Natural killer cell (primary cell): Measurements from ENCODE around the gene ELOVL2. TPM values are rescaled to one million over a fixed set of nuclear protein-coding genes. Genes with fewer than 3 reads are reported as not detected.

Experiments
- ATAC-seq, 3 donors: fragments of 150-1000 bp in 2 of 3; fragments of 200-7000 bp in 1 of 3; cut with Tn5 transposase; 1 replicate in 1 of 3; 2 replicates in 2 of 3; pipeline ENCODE4 v1.10.0; 2021; ENCODE audit warnings: mild to moderate bottlenecking in 2 of 3, moderate library complexity in 2 of 3
- DNase-seq, 2 donors: peaks; one replicate each; pipeline versions ENCODE4 v3.0.0 to v3.0.0-alpha.2; 2013 to 2021; ENCODE audit warnings: mixed read lengths in 1 of 2
- H3K27ac ChIP-seq: one replicate; pipeline ENCODE4 v1.5.1; 2013; ENCODE audit warnings: mild to moderate bottlenecking, low read length
- H3K27me3 ChIP-seq: one replicate; pipeline ENCODE4 v1.6.1; 2013; ENCODE audit warnings: low read length; ENCODE audit not compliant: control insufficient read depth, insufficient read depth
- H3K36me3 ChIP-seq: one replicate; pipeline ENCODE4 v1.6.1; 2013; ENCODE audit warnings: low read length; ENCODE audit not compliant: control insufficient read depth, insufficient read depth
- H3K4me1 ChIP-seq: one replicate; pipeline ENCODE4 v1.6.1; 2013; ENCODE audit warnings: low read length; ENCODE audit not compliant: control insufficient read depth, insufficient read depth
- H3K4me3 ChIP-seq: one replicate; pipeline ENCODE4 v1.5.1; 2013; ENCODE audit warnings: low read length
- H3K9me3 ChIP-seq: one replicate; pipeline ENCODE4 v1.6.1; 2013; ENCODE audit warnings: low read length; ENCODE audit not compliant: control insufficient read depth, insufficient read depth
- H3K27ac Mint-ChIP-seq, 2 donors: one replicate each; pipeline ENCODE4 v1.8.0; 2022; ENCODE audit warnings: mild to moderate bottlenecking in 2 of 2, mixed read lengths in 2 of 2, moderate library complexity in 1 of 2
- H3K27me3 Mint-ChIP-seq, 2 donors: one replicate each; pipeline ENCODE4 v1.8.0; 2022; ENCODE audit warnings: low read depth in 2 of 2, mixed read lengths in 2 of 2
- H3K36me3 Mint-ChIP-seq: one replicate; pipeline ENCODE4 v1.8.0; 2022; ENCODE audit warnings: mixed read lengths
- H3K4me1 Mint-ChIP-seq, 2 donors: one replicate each; pipeline ENCODE4 v1.8.0; 2022; ENCODE audit warnings: mixed read lengths in 2 of 2
- H3K4me3 Mint-ChIP-seq: one replicate; pipeline ENCODE4 v1.8.0; 2022; ENCODE audit warnings: mild to moderate bottlenecking, moderate library complexity, mixed read lengths
- H3K9me3 Mint-ChIP-seq, 2 donors: one replicate each; pipeline ENCODE4 v1.8.0; 2022; ENCODE audit warnings: mixed read lengths in 2 of 2
- CTCF ChIP-seq: fragments of 200-600 bp; IDR thresholded peaks from one replicate; pipeline ENCODE4 v1.8.0; 2022; ENCODE audit warnings: antibody characterized with exemption
- WGBS: methylation state at CpG from one replicate; pipeline ENCODE4 v1.1.7; 2013; ENCODE audit warnings: missing lambda C conversion rate; ENCODE audit not compliant: insufficient coverage; 5-methylcytosine and 5-hydroxymethylcytosine counted together
- intact Hi-C: fragments of 100-400 bp; cut with micrococcal nuclease; formaldehyde crosslinking; loops from one replicate; pipeline ENCODE4 v1.14.2; 2022
- total RNA-seq, 4 donors: library from RNA; stranded (reverse); fragments of 120-200 nt in 1 of 4; gene quantifications; one replicate each; pipeline versions ENCODE4 v1.2.3 to v1.2.4, GENCODE V29; 2013 to 2022

Gene ELOVL2
- total RNA-seq, 3 donors from 2014 or later (not counting 1 experiment from before 2014, with no cell fraction given), result not detected

- Histone ChIP-seq H3K36me3 (no peaks in the 10 kb centered on the region), H3K27ac (no peak overlapping the region), H3K4me3 (no peak overlapping the region), H3K4me1 (no peaks in the 10 kb centered on the region), H3K27me3 (no peaks in the 10 kb centered on the region), H3K9me3 (no peaks in the 10 kb centered on the region)
- DNase-seq (no peak), ATAC-seq (no peak)
- Mint-ChIP-seq H3K4me1 (no peaks in the 10 kb centered on the region), H3K4me3 (no peak overlapping the region), H3K27ac (no peak overlapping the region), H3K27me3 (peaks cover 20 to 32% of the 10 kb centered on the region in 2 donors), H3K36me3 (no peaks in the 10 kb centered on the region), H3K9me3 (no peaks in the 10 kb centered on the region)
- no peak for TF ChIP-seq CTCF
- intact Hi-C loops, result no loop called here
- WGBS, result 88% methylated on average over 3 of the region's 5 CpGs
These were observed 31.8 kb downstream of the ELOVL2 start for GRCh38 chr6:11012295-11012754.

- Mint-ChIP-seq H3K9me3 (no peaks in the 10 kb centered on the region), H3K36me3 (no peaks in the 10 kb centered on the region), H3K27me3 (peaks cover 23 to 32% of the 10 kb centered on the region in 2 donors), H3K4me1 (no peaks in the 10 kb centered on the region), H3K4me3 (no peak overlapping the region), H3K27ac (no peak overlapping the region)
- DNase-seq (no peak), ATAC-seq (no peak)
- Histone ChIP-seq H3K9me3 (no peaks in the 10 kb centered on the region), H3K4me1 (no peaks in the 10 kb centered on the region), H3K27me3 (no peaks in the 10 kb centered on the region), H3K27ac (no peak overlapping the region), H3K36me3 (no peaks in the 10 kb centered on the region), H3K4me3 (no peak overlapping the region)
- intact Hi-C loops, result no loop called here
- no peak for TF ChIP-seq CTCF
- WGBS, result 65% methylated on average over 7 of the region's 8 CpGs
These were observed 32.3 kb downstream of the ELOVL2 start for GRCh38 chr6:11011787-11012234.

GRCh38 chr6:11009353-11009752, 34.8 kb downstream of the ELOVL2 start:
- no peak for TF ChIP-seq CTCF
- DNase-seq (no peak), ATAC-seq (no peak)
- no peaks in the 10 kb centered on the region for H3K9me3 Mint-ChIP-seq
- intact Hi-C loops, result no loop called here
- H3K4me3 Mint-ChIP-seq, result no peak overlapping the region
- Histone ChIP-seq H3K27ac (no peak overlapping the region), H3K4me1 (no peaks in the 10 kb centered on the region), H3K4me3 (no peak overlapping the region), H3K36me3 (no peaks in the 10 kb centered on the region), H3K27me3 (no peaks in the 10 kb centered on the region), H3K9me3 (no peaks in the 10 kb centered on the region)
- H3K27me3 Mint-ChIP-seq, result peaks cover 17 to 18% of the 10 kb centered on the region in 2 donors
- 70% methylated on average over 6 of the region's 6 CpGs for WGBS
- no peaks in the 10 kb centered on the region for H3K4me1 Mint-ChIP-seq
- no peak overlapping the region for H3K27ac Mint-ChIP-seq
- no peaks in the 10 kb centered on the region for H3K36me3 Mint-ChIP-seq

- Histone ChIP-seq H3K27ac (no peak overlapping the region), H3K27me3 (no peaks in the 10 kb centered on the region), H3K9me3 (no peaks in the 10 kb centered on the region), H3K4me3 (no peak overlapping the region), H3K36me3 (no peaks in the 10 kb centered on the region), H3K4me1 (no peaks in the 10 kb centered on the region)
- WGBS, result 83% methylated on average over 1 of the region's 1 CpG
- DNase-seq (no peak), ATAC-seq (no peak)
- no peak for TF ChIP-seq CTCF
- Mint-ChIP-seq H3K9me3 (no peaks in the 10 kb centered on the region), H3K36me3 (no peaks in the 10 kb centered on the region), H3K4me1 (no peaks in the 10 kb centered on the region), H3K27me3 (peaks cover 17 to 18% of the 10 kb centered on the region in 2 donors), H3K4me3 (no peak overlapping the region), H3K27ac (no peak overlapping the region)
- intact Hi-C loops, result no loop called here
These were observed 35.3 kb downstream of the ELOVL2 start for GRCh38 chr6:11008821-11009220.
